NCI-H1930 (cell line): ENCODE data around the gene CAPN14.
"Not testable (repeated sequence)": the region's sequence is repeated elsewhere in the genome, so short reads cannot be mapped to it uniquely, and the experiment has no call there.

Experiments used
- DNase-seq, 2 experiments: peaks; one replicate each; lab custom pipeline; 2025; lab: John Stamatoyannopoulos, UW

Gene CAPN14

DNA sequence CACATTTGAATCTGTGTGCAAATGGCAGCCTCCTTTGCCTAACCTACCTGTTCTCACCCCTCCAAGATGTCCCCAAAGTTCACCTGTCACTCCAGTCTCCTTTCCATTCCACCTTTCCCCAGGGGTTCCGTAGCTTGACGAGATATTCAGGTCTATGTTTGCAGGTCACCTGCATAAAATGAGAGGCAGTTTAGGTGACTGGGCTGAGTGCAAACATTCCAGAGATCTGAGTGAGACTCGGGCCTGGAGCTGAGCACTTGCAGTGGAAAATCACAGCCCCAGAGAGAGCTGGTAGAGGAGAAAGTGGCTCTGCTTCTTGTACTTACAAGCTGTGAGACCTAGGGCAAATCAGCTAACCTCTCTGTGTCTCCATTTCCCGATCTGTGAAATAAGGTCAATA, 20.1 kb downstream of the CAPN14 start:
- no peak for DNase-seq

DNA sequence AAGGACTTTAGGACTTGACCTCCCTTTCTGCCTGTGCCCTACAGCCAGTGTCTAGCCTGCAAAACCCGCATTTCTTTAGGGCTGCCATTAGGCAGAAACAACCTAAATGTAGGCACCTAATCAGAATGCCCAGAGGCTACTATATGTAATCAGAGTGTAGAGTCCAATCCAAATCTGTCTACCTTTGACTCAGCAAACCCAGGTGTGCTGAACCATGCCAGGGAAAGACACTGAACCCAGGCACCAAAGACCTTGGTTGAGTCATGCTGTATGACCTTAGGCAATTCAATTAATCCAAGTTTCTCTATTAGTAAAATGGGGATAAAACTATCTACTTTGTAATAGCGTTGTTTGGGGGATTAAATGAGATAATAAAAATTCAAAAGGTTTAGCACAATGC, 20.7 kb downstream of the CAPN14 start:
- no peak for DNase-seq

DNA sequence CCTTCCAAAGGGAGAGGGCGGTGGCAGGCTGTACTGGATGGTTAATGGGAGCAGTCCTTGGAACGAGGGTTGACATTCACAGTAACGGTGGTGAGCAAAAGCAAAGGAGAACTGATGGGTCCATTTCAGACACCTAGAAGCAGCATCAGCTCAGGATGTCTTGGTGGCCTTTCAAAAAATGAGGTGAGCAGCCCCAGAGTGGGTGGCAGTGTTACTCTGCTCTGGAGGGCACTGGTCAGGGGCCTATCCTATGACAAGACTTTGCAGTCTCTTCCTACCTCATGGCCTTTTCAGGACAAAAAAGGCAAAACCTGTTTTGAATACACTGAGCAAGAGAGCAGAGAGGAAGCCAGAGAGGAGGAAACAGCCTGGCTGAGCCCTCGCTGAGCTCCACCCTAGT, 23.5 kb downstream of the CAPN14 start:
- no peak for DNase-seq

DNA sequence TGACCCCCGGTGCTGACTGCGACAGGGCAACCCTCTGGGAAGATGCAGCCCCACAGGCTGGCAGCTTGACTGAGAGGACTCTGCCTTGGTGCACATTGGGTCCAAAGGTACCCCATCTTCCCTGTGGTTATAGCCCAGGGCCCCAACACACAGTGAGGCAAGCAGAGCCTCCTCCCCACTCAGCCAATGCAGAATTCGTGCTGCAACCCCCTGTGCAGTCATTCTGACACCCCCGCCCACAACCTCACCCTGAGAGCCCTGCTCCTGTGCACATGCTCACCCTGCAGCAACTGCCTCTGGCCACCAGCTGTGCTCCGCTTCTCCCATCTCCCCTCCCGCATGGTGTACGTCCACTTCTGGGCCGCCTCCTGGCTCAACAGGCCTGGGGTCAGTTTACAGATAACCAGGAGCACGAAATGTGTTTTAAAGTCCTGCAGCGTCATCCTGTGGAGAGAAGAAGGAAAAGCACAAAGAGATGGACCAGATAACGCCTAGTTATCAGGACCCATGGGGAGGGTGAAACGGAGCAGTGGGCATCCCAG, 24.4 kb downstream of the CAPN14 start:
- DNase-seq = no peak

GRCh38 chr2:31192396-31192795, 24.9 kb downstream of the CAPN14 start:
- no peak for DNase-seq

DNA sequence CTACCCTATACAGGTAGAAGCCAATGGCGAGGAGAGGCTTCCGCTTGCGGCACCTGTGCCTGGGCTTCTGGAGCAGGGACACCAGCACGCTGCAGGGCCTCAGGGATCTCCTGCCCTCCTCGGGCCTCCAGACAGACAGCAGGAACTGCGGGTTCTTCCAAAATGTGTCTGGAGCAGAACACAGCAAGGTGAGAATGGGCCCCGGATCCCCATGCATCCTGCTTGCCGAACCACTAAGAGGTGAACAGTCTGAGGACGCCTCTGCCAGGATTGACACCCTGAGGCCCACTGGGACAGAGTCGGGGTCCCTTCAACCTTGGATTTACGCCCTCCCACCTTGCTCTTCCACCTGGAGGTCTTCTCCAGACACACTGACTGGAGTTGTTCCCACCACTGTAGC, 25.4 kb downstream of the CAPN14 start:
- DNase-seq = no peak

DNA sequence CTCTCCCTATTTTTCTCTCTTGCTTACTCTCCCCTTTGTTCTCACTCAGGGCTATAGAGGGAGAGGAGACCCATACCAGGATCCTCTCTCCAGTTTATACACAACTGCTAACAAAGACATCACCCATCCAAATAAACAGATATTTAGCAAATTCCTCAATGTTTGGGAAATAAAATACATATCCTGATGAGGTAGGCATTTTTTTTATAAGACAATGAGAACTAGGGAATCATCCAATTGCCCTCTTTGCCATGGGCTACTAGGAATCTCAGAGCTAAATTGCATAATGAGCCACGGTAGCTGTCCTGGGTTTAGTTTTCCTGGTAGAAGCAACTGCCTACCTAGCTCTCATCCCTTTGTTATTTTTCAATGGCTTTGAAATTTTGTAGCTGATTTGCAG, 27.1 kb downstream of the CAPN14 start:
- no peak for DNase-seq

DNA sequence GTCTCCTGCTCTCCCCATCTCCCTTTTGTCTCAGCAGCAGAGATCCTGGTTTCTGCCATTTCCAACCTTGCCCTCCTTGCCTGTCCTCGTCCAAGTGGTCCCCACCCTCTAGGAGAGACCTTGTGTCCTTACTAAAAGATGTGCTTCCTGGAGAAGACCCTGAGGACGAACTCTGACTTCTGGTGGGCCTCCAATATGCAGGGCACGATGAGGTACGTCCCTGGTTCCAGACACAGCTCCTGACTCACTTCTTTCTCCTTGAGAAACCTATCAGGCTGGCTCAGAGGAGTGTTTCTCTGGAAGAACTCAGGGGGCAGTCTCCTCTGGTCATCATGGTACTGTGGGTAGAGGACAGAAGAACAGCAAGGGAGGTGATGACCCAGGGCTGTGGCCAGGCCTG, 28.2 kb downstream of the CAPN14 start:
- DNase-seq = no peak

- no peak for DNase-seq
Observed at GRCh38 chr2:31188131-31188530, 29.2 kb downstream of the CAPN14 start.

DNA sequence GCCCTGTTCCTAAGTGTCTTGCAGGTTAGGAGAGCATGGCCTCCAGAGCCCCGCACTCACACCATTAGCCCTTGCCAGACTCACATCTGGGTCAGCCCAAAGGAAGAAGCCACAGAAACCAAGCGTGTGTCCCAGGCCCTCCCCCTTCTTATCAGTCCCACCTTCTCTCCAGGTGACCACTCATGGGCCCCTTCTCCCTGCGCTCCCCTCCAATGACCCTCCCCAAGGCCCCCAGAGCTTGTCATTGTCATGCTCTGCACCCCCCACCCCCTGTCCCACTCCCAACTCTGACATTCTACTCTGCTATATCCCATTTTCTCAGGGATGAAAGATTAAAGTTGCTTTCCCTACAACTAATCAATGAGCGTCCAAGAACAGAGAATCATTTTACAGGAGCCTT, 30.1 kb downstream of the CAPN14 start:
- DNase-seq = no peak

- not testable (repeated sequence) for DNase-seq
Observed at GRCh38 chr2:31183973-31184372, 33.3 kb downstream of the CAPN14 start.

- DNase-seq = no peak
Observed at GRCh38 chr2:31176742-31177141, 40.6 kb downstream of the CAPN14 start.

DNA sequence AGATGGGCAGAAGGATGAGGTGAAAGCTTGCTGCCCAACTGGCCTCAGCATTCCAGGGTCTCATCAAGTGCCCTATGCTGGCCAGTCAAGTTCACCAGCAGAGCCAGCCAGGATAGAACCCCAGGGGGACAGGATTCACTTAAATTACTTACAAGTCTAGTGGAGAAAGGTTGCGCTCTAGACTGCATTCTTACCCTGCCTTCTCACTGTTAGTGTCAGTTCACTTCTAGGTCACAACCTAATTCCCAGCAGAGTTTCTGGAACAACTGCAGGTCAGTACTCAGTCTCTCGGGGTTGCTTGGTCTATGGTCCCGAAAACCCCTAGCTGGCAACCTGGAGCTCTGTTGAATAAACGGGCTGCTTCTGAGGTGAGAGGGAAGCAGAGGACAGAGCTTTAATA, 46.2 kb downstream of the CAPN14 start:
- no peak for DNase-seq

DNA sequence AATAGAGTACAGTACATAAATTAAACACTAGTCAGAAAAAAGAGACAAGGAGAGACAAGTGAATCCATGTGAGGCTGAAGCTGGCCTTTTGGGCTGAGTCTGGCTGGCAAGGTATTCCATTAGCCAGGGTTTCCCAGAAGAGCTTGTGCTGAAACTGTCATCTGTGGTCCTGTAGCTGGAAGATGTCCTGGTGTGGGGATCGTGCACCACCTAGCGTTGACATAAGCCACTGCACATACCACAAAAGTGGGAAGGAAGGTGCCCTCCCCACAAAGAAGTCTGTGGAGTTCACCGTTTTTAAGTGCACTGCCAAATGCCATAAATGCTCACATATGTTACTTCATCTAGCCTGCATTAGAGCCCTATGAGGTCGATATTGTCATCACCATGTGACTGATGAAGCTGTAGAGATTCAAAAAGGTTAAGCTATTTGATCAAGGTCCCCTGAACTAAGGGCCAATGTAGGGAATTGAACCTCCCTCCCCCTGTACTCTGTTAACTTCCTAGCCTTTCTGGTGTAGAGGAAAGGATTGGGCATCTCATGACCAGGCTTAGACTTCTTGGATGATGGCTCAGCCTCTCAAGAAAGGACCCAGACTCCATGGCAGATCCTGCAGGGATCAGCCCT, 47.1 kb downstream of the CAPN14 start:
- peak; percentile 41 to 45 for DNase-seq

DNA sequence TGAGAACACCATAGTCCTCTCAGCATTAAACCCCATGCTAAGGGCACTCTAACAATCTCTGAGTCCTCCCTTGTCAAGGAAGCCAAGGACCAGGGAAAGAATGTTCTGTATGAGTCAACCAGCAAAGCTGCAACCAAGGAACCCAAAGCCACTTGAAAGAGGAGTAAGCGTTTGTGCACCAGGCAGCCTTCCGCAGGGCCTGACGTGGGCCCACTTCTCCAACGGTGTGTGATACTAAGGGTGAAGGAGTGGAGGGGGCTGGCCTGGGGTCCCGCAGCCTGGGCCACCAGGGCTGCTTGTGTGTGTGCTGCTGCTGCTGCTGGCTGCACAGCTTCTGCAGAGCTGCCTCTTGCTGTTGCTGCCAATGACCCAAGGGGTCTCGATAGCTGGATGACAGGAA, 49.0 kb downstream of the CAPN14 start:
- no peak for DNase-seq

GRCh38 chr2:31166925-31167324, 50.4 kb downstream of the CAPN14 start:
- DNase-seq = no peak

GRCh38 chr2:31163011-31163539, 54.2 kb downstream of the CAPN14 start:
- no peak for DNase-seq

- no peak for DNase-seq
Observed at GRCh38 chr2:31161637-31162036, 55.7 kb downstream of the CAPN14 start.

DNA sequence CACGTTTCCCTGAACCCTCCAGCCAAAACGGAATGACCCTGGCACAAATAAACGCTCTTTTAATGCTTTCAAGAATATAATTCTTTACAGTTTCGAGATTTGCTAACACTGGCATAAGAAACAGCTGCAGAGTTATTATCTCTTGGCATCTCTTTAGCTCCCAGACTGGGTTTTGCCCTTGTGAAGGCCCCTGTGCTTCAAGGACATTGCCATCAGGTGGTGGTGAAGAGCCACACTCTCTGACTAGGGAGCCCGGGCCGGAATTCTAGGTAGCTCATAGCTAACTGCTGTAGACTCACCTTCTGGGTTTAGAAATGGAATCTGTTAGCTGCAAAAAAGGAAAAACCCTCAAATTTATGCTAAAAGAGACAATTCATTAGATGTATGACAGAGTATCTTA, 65.8 kb downstream of the CAPN14 start:
- no peak for DNase-seq

- no peak for DNase-seq
Observed at GRCh38 chr2:31150120-31150670, 67.1 kb downstream of the CAPN14 start.

DNA sequence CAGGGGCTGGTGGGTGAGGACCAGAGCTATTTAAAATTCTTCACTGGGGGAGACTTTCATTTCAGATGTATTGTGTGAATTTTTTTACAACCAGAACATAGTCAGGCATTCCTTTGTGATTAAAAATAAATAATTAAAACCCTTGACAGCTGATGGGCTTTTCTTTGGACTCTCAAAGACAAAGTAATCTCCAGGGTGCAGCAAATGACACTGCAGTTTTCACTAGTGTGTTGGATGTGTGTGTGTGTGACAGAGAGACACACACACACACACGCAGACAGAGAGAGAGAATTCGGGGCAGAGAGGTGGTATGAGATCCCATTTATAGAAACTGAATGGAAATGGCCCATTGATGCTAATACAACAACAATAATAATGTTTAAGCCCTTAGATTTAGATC, 68.8 kb downstream of the CAPN14 start:
- DNase-seq = no peak

DNA sequence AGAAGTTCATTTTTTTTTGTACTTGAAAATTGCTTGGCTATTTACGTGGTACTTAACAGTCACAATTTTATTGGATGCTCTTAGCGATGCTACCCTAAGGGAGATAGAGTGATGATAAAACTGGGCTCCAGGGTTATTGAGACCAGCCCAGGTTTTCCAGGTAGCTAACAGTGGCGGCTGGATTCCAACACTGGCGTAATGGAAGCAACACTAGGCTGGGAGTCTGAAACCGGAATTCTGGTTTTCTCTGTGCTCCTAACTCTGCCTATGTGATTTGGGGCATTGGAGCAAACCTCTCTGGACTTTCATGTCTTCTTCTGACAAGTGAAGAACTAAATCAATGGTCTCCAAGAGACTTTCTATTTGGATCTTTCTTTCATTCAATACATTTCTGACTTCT, 69.7 kb downstream of the CAPN14 start:
- no peak for DNase-seq

DNA sequence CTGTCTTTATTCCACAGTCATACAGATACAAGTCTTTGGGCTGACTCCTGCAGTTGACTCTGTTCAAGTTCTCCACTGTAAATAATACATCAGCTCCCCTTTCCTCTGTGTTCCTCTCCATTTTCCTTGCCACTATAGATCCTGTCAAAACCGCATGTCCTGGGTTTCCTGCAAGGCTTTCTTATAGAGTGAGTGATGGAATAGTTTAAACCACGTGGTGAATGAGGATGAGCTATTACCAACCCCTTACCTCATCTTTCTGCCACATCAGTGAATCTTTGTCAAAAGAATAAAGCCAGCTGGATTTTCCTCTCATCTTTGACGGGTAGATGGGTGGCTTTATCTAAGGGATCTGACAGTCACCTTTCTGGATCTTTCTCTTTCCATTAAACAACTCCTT, 75.2 kb downstream of the CAPN14 start:
- no peak for DNase-seq
